ENCODE measurements around the gene PDE4A. TPM values are rescaled to one million over a fixed set of nuclear protein-coding genes. Genes with fewer than 3 reads are reported as not detected.
A peak's percentile ranks its signal among the peaks of the same experiment; 100 is the strongest.

PDE4A gene
- total and polyA plus RNA-seq, 2 of the 13 experiments (the other 11 are each of a cell fraction or from before 2014, with no cell fraction given), result 1.1 to 4.1 TPM

DNA sequence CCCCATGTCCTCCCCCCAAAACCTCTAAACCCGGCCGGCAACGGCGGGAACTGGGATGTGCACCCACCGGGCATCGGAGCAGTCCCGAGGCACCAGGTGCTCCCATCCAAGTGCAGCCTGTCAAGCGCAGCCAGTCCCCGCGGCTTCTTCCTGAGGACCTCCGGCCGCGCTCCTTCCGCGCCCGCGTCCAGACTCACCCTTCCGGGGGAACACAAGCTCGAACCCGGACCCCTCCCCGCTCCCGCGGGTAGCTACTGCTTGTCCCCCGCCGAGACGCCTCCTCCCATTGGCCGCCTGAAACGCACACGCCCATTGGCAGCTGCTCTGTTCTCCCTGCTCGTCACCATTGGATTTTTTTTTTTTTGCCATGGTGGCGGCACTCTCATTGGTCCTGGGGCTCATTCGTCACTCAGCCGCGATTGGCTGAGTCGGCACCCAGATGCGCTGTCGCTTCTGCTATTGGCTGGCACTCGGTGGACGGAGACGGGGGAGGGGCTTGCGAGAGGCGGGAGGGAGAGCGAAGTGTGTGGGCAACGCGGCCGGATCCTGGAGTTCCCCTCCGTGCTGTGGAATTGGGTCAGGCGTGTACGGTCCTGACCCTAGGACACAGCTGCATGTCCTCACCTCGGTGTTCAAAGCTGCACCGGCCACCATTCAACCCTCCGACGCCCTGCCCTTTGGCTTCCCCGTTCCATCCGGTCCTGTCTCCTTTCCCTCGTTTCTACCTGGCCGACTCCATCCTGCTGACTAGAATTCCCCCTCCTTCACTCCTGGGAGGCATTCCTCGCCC, 39.8 kb upstream of the PDE4A start, which contains the start of gene TYK2 (continued):
- TF ChIP-seq, protein P1, sequence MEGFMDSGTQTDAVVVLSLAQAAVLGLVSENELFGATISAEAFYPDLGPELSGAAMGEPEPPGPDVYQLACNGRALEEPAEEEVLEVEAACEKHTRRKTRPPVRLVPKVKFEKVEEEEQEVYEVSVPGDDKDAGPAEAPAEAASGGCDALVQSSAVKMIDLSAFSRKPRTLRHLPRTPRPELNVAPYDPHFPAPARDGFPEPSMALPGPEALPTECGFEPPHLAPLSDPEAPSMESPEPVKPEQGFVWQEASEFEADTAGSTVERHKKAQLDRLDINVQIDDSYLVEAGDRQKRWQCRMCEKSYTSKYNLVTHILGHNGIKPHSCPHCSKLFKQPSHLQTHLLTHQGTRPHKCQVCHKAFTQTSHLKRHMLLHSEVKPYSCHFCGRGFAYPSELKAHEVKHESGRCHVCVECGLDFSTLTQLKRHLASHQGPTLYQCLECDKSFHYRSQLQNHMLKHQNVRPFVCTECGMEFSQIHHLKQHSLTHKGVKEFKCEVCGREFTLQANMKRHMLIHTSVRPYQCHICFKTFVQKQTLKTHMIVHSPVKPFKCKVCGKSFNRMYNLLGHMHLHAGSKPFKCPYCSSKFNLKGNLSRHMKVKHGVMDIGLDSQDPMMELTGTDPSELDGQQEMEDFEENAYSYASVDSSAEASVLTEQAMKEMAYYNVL (CRISPR knock-in tag; IDR thresholded peaks at IDR 0.05; ENCODE audit: borderline replicate concordance), result no peak
- TF ChIP-seq ZNF510 (CRISPR knock-in tag; IDR thresholded peaks at IDR 0.05; ENCODE audit: low read depth) (peak; percentile 50; the same call in 1 of the 2 replicates), JUND (CRISPR knock-in tag; IDR thresholded peaks at IDR 0.05) (no peak; the same call in 1 of the 2 replicates), GPN1 (CRISPR knock-in tag; IDR thresholded peaks at IDR 0.05; ENCODE audit: borderline replicate concordance) (no peak), SKIL (CRISPR knock-in tag; IDR thresholded peaks at IDR 0.05; ENCODE audit: borderline replicate concordance) (no peak), CC2D1A (CRISPR knock-in tag; IDR thresholded peaks at IDR 0.05) (no peak), ZNF549 (CRISPR knock-in tag; IDR thresholded peaks at IDR 0.05) (no peak), RXRB (CRISPR knock-in tag; IDR thresholded peaks at IDR 0.05; ENCODE audit: borderline replicate concordance) (no peak), PCBP1 (IDR thresholded peaks at IDR 0.05; ENCODE audit: borderline replicate concordance, low read depth, low read length) (0 out of 2 replicates have a peak, but pooled peaks have one; percentile 85), RNF2 (conservative IDR thresholded peaks at IDR 0.05; ENCODE audit: low read depth) (peak; percentile 80), HHEX (CRISPR knock-in tag; IDR thresholded peaks at IDR 0.05) (no peak; the same call in 1 of the 2 replicates), IKZF1 (IDR thresholded peaks at IDR 0.05) (no peak), PTBP1 (IDR thresholded peaks at IDR 0.05; ENCODE audit: low read depth, low read length, poor library complexity, severe bottlenecking) (no peak), PHB2 (IDR thresholded peaks at IDR 0.05; ENCODE audit: partially characterized antibody) (no peak), RFXANK (CRISPR knock-in tag; IDR thresholded peaks at IDR 0.05) (peak; percentile 97)
- TF ChIP-seq, protein P2, sequence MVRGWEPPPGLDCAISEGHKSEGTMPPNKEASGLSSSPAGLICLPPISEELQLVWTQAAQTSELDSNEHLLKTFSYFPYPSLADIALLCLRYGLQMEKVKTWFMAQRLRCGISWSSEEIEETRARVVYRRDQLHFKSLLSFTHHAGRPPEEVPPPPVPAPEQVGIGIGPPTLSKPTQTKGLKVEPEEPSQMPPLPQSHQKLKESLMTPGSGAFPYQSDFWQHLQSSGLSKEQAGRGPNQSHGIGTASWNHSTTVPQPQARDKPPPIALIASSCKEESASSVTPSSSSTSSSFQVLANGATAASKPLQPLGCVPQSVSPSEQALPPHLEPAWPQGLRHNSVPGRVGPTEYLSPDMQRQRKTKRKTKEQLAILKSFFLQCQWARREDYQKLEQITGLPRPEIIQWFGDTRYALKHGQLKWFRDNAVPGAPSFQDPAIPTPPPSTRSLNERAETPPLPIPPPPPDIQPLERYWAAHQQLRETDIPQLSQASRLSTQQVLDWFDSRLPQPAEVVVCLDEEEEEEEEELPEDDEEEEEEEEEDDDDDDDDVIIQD (CRISPR knock-in tag; IDR thresholded peaks at IDR 0.05; ENCODE audit: low read depth), result peak; percentile 36
- TF ChIP-seq, protein P3, sequence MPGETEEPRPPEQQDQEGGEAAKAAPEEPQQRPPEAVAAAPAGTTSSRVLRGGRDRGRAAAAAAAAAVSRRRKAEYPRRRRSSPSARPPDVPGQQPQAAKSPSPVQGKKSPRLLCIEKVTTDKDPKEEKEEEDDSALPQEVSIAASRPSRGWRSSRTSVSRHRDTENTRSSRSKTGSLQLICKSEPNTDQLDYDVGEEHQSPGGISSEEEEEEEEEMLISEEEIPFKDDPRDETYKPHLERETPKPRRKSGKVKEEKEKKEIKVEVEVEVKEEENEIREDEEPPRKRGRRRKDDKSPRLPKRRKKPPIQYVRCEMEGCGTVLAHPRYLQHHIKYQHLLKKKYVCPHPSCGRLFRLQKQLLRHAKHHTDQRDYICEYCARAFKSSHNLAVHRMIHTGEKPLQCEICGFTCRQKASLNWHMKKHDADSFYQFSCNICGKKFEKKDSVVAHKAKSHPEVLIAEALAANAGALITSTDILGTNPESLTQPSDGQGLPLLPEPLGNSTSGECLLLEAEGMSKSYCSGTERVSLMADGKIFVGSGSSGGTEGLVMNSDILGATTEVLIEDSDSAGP (CRISPR knock-in tag; IDR thresholded peaks at IDR 0.05; ENCODE audit: borderline replicate concordance), result peak; percentile 83; the same call in 1 of the 2 replicates
- TF ChIP-seq, protein P4, sequence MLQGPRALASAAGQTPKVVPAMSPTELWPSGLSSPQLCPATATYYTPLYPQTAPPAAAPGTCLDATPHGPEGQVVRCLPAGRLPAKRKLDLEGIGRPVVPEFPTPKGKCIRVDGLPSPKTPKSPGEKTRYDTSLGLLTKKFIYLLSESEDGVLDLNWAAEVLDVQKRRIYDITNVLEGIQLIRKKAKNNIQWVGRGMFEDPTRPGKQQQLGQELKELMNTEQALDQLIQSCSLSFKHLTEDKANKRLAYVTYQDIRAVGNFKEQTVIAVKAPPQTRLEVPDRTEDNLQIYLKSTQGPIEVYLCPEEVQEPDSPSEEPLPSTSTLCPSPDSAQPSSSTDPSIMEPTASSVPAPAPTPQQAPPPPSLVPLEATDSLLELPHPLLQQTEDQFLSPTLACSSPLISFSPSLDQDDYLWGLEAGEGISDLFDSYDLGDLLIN (CRISPR knock-in tag; IDR thresholded peaks at IDR 0.05; ENCODE audit: borderline replicate concordance), result peak; percentile 47; the same call in 1 of the 2 replicates
